HL-60 (cell line): Measurements from ENCODE around the gene HOXB1.

Experiments used
- CTCF ChIP-seq: IDR thresholded peaks from one replicate; pipeline ENCODE4 v1.5.1; 2011; ENCODE audit warnings: low read length, control low read depth, inconsistent platforms; ENCODE audit not compliant: insufficient read depth
- POLR2AphosphoS5 ChIP-seq: IDR thresholded peaks from 2 replicates; pipeline ENCODE4 v1.6.1; 2012; ENCODE audit warnings: low read depth
- SPI1 ChIP-seq: IDR thresholded peaks from 2 replicates; pipeline ENCODE4 v1.6.1; 2012; ENCODE audit warnings: low read depth, mild to moderate bottlenecking, borderline replicate concordance
- TF ChIP-seq, protein P1 (sequence below): IDR thresholded peaks from 2 replicates; pipeline ENCODE4 v1.6.1; 2012; ENCODE audit warnings: low read depth; ENCODE audit not compliant: insufficient replicate concordance

DNA sequence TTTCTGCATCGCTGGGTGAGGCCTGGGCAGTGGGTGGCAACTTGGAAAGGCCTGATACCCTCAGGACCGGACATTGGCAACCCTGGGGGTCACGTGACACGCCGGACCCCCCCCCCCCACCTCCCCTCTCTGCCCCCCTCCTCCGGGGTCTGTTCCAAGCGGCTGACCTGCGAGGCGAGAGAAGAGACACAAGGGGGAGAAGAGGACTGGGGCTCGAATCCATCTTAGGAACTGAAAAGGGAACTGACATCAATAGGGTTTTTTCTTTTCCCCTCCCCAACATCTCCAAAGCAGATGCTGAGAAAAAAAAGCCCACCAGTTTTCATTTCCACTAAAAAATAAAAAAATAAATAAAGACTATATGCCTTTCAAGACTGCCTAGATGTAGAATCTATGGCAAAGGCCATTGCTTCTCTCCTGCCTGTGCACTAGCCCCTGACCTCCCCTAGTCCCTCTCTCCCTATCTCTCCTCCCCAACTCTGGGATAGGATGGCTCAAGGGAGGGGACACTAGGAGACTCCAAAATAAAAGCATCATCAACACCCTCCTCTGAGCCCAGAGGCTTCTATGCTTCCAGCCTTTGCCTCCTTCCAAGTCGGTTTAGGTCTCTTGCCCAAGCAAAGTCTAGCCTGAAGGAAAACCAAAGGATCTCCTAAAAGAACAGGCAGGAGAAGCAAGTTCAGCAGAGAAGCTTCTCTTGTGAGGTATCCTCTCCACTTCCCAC is 21.8 kb upstream of the HOXB1 start:
- TF ChIP-seq, protein P1, sequence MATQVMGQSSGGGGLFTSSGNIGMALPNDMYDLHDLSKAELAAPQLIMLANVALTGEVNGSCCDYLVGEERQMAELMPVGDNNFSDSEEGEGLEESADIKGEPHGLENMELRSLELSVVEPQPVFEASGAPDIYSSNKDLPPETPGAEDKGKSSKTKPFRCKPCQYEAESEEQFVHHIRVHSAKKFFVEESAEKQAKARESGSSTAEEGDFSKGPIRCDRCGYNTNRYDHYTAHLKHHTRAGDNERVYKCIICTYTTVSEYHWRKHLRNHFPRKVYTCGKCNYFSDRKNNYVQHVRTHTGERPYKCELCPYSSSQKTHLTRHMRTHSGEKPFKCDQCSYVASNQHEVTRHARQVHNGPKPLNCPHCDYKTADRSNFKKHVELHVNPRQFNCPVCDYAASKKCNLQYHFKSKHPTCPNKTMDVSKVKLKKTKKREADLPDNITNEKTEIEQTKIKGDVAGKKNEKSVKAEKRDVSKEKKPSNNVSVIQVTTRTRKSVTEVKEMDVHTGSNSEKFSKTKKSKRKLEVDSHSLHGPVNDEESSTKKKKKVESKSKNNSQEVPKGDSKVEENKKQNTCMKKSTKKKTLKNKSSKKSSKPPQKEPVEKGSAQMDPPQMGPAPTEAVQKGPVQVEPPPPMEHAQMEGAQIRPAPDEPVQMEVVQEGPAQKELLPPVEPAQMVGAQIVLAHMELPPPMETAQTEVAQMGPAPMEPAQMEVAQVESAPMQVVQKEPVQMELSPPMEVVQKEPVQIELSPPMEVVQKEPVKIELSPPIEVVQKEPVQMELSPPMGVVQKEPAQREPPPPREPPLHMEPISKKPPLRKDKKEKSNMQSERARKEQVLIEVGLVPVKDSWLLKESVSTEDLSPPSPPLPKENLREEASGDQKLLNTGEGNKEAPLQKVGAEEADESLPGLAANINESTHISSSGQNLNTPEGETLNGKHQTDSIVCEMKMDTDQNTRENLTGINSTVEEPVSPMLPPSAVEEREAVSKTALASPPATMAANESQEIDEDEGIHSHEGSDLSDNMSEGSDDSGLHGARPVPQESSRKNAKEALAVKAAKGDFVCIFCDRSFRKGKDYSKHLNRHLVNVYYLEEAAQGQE, result no peak
- TF ChIP-seq CTCF (no peak), POLR2AphosphoS5 (no peak), SPI1 (no peak)
